ENCODE measurements around the gene CNGA4.
A peak's percentile ranks its signal among the peaks of the same experiment; 100 is the strongest.

Gene CNGA4

GRCh38 chr11:6258141-6258540 lies 19.3 kb downstream of the CNGA4 start:
- TF ChIP-seq EZH2phosphoT487 (IDR thresholded peaks at IDR 0.05; ENCODE audit: low read length) (no peak), CTCF (IDR thresholded peaks at IDR 0.05; ENCODE audit: low read length) (no peak), EZH2 (optimal IDR thresholded peaks at IDR 0.05; ENCODE audit: low read depth, low read length) (no peak)
- Histone ChIP-seq H3K9me2 (replicated peaks; ENCODE audit: insufficient read depth, low read length) (no peaks in the 10 kb centered on the region), H3K27me3 (replicated peaks; ENCODE audit: insufficient read depth, low read length) (no peaks in the 10 kb centered on the region; the same call in 1 of the 2 replicates)

GRCh38 chr11:6258571-6259081 lies 19.7 kb downstream of the CNGA4 start:
- no peaks in the 10 kb centered on the region for H3K9me2 ChIP-seq (replicated peaks; ENCODE audit: insufficient read depth, low read length)
- H3K79me2 ChIP-seq (ENCODE audit: low read length) = no peaks in the 10 kb centered on the region
- no peaks in the 10 kb centered on the region for H3K36me3 ChIP-seq (replicated peaks; ENCODE audit: insufficient read depth, low read length)
- H3K4me3 ChIP-seq (ENCODE audit: low read length) = peak overlapping the region; percentile 59
- H3K9me3 ChIP-seq (replicated peaks; ENCODE audit: insufficient read depth, low read length) = no peaks in the 10 kb centered on the region
- H3K4me2 ChIP-seq (ENCODE audit: low read depth, low read length) = peak overlapping the region; percentile 79; the same call in 1 of the 2 replicates
- TF ChIP-seq EZH2phosphoT487 (IDR thresholded peaks at IDR 0.05; ENCODE audit: low read length) (no peak), CTCF (IDR thresholded peaks at IDR 0.05; ENCODE audit: low read length) (no peak), EZH2 (optimal IDR thresholded peaks at IDR 0.05; ENCODE audit: low read depth, low read length) (no peak)
- H2AFZ ChIP-seq (ENCODE audit: low read length) = peak overlapping the region; percentile 97
- no peaks in the 10 kb centered on the region for H3K4me1 ChIP-seq (ENCODE audit: low read length)
- no peak overlapping the region for H3K27ac ChIP-seq (ENCODE audit: low read length)
- no peaks in the 10 kb centered on the region for H3F3A ChIP-seq (ENCODE audit: insufficient read depth, low read length)
- no peak overlapping the region for H3K9ac ChIP-seq (ENCODE audit: low read length)
- DNase-seq = no peak
- no peaks in the 10 kb centered on the region; the same call in 1 of the 2 replicates for H3K27me3 ChIP-seq (replicated peaks; ENCODE audit: insufficient read depth, low read length)
- no peaks in the 10 kb centered on the region for H4K20me1 ChIP-seq (ENCODE audit: insufficient read depth, low read length)

More at GRCh38 chr11:6258141-6258540, 19.3 kb downstream of the CNGA4 start:
- H3K4me3 ChIP-seq (ENCODE audit: low read length) = no peak overlapping the region
- H3K4me1 ChIP-seq (ENCODE audit: low read length) = no peaks in the 10 kb centered on the region
- no peak overlapping the region for H3K27ac ChIP-seq (ENCODE audit: low read length)
- no peaks in the 10 kb centered on the region for H3K36me3 ChIP-seq (replicated peaks; ENCODE audit: insufficient read depth, low read length)
- H3K79me2 ChIP-seq (ENCODE audit: low read length) = no peaks in the 10 kb centered on the region
- H3K4me2 ChIP-seq (ENCODE audit: low read depth, low read length) = no peak overlapping the region
- no peaks in the 10 kb centered on the region for H4K20me1 ChIP-seq (ENCODE audit: insufficient read depth, low read length)
- no peak overlapping the region for H2AFZ ChIP-seq (ENCODE audit: low read length)
- DNase-seq = no peak
- H3F3A ChIP-seq (ENCODE audit: insufficient read depth, low read length) = no peaks in the 10 kb centered on the region
- no peak overlapping the region for H3K9ac ChIP-seq (ENCODE audit: low read length)
- no peaks in the 10 kb centered on the region for H3K9me3 ChIP-seq (replicated peaks; ENCODE audit: insufficient read depth, low read length)

GRCh38 chr11:6260207-6260726 lies 21.4 kb downstream of the CNGA4 start:
- Histone ChIP-seq H3K79me2 (ENCODE audit: low read length) (no peaks in the 10 kb centered on the region), H3K9me3 (replicated peaks; ENCODE audit: insufficient read depth, low read length) (no peaks in the 10 kb centered on the region), H3K27me3 (replicated peaks; ENCODE audit: insufficient read depth, low read length) (no peaks in the 10 kb centered on the region; the same call in 1 of the 2 replicates), H3K4me3 (ENCODE audit: low read length) (0 out of 2 replicates have a peak overlapping the region, but pooled peaks have one; percentile 59), H3K4me2 (ENCODE audit: low read depth, low read length) (peak overlapping the region; percentile 79; the same call in 1 of the 2 replicates), H3K4me1 (ENCODE audit: low read length) (no peaks in the 10 kb centered on the region), H4K20me1 (ENCODE audit: insufficient read depth, low read length) (no peaks in the 10 kb centered on the region), H3K9ac (ENCODE audit: low read length) (no peak overlapping the region), H3K27ac (ENCODE audit: low read length) (no peak overlapping the region), H3K9me2 (replicated peaks; ENCODE audit: insufficient read depth, low read length) (no peaks in the 10 kb centered on the region), H3K36me3 (replicated peaks; ENCODE audit: insufficient read depth, low read length) (no peaks in the 10 kb centered on the region), H2AFZ (ENCODE audit: low read length) (no peak overlapping the region), H3F3A (ENCODE audit: insufficient read depth, low read length) (no peaks in the 10 kb centered on the region)
- no peak for TF ChIP-seq EZH2 (optimal IDR thresholded peaks at IDR 0.05; ENCODE audit: low read depth, low read length)
- no peak for TF ChIP-seq EZH2phosphoT487 (IDR thresholded peaks at IDR 0.05; ENCODE audit: low read length)
- TF ChIP-seq CTCF (IDR thresholded peaks at IDR 0.05; ENCODE audit: low read length) = no peak
- DNase-seq = no peak
